HL-60 (cell line): ENCODE measurements around the gene SLC6A13.

Source experiments
- CTCF ChIP-seq: IDR thresholded peaks from one replicate; pipeline ENCODE4 v1.5.1; 2011; ENCODE audit warnings: low read length, control low read depth, inconsistent platforms; ENCODE audit not compliant: insufficient read depth
- GABPA ChIP-seq: IDR thresholded peaks from 2 replicates; pipeline ENCODE4 v1.6.1; 2012; ENCODE audit warnings: low read depth
- POLR2AphosphoS5 ChIP-seq: IDR thresholded peaks from 2 replicates; pipeline ENCODE4 v1.6.1; 2012; ENCODE audit warnings: low read depth
- REST ChIP-seq: IDR thresholded peaks from 2 replicates; pipeline ENCODE4 v1.6.1; 2012; ENCODE audit warnings: low read depth; ENCODE audit not compliant: insufficient replicate concordance
- SPI1 ChIP-seq: IDR thresholded peaks from 2 replicates; pipeline ENCODE4 v1.6.1; 2012; ENCODE audit warnings: low read depth, mild to moderate bottlenecking, borderline replicate concordance

GRCh38 chr12:242496-242895, 20.1 kb downstream of the SLC6A13 start:
- TF ChIP-seq CTCF = no peak
- TF ChIP-seq GABPA = no peak
- no peak for TF ChIP-seq POLR2AphosphoS5
- TF ChIP-seq REST = no peak
- TF ChIP-seq SPI1 = no peak
